Hematopoietic multipotent progenitor cell treated with erythropoietin and hydrocortisone succinate and interleukin-3 and kit ligand, for 8 days (in vitro differentiated cells): Measurements from ENCODE around the gene GSTM2.
"Not testable (repeated sequence)": the region's sequence is repeated elsewhere in the genome, so short reads cannot be mapped to it uniquely, and the experiment has no call there.

Source experiments
- DNase-seq: peaks from one replicate; pipeline ENCODE4 v3.0.0-alpha.2; 2015

Gene GSTM2

DNA sequence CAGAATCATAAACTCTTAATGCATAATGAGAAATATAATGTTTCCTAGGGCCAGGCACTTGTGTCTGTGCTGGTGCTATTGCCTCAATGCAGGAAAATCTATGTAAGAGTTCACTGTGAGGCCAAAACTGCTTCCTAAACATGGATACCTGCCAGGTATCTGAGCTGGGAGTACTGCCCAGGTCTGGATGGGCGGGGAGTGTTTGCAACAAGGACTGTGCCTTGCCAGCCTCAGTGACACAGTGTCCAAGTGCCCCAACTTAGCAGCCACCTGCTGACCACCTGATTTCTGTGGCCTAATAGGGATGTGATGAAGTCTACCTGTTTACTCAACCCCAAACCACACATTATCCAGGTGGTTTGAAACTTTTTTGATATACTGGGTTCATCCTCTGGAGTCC, 17.5 kb downstream of the GSTM2 start:
- DNase-seq = not testable (repeated sequence)

DNA sequence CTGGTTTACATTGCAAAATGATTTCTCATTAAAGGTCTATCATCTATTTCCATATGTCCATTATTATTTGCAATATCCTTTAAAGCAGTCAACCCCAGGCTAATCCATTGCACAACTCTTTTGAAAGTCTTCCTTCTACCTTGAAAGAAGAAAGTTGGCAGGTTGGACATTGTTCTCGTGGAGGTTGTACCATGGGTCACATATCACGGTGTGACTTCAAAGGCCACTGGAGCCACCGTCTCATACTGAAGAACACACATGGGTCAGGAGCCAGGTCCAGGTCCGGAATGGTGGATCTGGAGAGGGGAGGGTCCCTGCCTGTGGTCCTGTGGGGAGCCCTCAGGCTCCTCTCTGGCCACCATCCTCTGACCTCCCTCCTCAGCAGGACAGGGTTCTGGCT, 18.0 kb downstream of the GSTM2 start:
- DNase-seq = not testable (repeated sequence)

DNA sequence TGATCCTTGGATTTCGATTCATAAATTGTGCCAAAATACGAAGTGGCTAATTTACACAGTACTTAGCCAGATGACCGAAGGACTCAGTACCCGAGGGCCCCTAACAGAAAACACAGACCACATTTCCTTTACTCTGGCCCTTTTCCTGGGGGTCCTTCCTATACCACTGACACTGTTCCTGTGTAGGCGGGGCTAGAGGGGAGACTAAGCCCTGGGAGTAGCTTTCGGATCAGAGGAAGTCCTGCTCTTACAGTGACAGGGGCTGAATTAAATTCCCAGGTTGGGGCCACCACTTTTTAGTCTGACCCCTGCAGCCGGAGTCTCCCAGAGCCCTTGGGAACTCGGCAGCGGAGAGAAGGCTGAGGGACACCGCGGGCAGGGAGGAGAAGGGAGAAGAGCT, 19.3 kb downstream of the GSTM2 start:
- not testable (repeated sequence) for DNase-seq

DNA sequence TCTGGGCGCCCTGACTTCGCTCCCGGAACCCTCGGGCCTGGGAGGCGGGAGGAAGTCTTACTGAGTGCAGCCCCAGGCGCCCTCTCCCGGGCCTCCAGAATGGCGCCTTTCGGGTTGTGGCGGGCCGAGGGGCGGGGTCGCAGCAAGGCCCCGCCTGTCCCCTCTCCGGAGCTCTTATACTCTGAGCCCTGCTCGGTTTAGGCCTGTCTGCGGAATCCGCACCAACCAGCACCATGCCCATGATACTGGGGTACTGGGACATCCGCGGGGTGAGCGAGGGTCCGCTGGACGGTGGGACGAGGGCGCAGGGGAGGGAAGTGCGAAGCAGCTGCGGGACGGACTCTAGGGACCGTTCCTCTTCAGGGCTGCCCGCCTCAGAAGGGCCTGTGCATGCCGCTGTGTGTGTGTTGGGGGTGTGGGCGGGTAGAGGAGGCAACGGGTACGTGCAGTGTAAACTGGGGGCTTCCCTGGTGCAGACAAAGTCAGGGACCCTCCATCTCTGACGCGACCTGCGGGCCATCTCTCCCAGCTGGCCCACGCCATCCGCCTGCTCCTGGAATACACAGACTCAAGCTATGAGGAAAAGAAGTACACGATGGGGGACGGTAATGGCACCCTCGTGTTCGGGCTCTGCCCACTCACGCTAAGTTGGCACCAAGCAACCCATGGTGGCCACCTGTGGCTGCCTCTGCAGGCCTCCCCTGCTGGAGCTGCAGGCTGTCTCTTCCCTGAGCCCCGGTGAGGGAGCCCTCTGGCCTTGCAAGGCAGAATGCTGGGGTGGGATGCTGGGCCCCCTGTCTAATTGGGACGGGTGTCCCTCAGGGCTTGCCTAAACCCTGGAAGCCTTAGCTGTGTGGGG, 20.0 kb downstream of the GSTM2 start, which contains the start of gene GSTM1:
TSS of gene GSTM1 (plus strand) at position 177 of the 859 bp plus-strand sequence. CDS start at position 234, 57 bp downstream.
- DNase-seq = no peak

DNA sequence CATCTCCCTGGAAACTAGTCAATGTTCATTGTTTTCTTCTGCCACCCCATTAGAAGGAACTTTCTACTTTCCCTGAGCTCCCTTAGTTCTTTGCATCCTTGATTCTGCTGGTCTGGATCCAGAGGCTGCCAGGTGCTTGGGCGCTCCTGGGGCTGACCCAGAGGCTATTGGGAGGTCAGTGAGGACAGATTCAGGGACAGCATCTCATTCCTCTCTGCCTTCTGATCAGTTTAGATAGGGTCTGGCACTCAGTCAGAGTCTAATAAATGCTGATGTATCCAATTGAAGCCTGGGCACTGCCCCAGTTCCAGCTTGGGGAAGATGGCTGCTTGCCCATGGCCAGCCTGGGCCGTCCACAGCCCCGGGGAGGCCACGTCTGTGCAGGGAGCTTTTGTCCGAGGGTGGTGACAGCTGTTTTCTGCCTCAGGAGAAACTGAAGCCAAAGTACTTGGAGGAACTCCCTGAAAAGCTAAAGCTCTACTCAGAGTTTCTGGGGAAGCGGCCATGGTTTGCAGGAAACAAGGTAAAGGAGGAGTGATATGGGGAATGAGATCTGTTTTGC, 22.1 kb downstream of the GSTM2 start:
- DNase-seq = no peak

DNA sequence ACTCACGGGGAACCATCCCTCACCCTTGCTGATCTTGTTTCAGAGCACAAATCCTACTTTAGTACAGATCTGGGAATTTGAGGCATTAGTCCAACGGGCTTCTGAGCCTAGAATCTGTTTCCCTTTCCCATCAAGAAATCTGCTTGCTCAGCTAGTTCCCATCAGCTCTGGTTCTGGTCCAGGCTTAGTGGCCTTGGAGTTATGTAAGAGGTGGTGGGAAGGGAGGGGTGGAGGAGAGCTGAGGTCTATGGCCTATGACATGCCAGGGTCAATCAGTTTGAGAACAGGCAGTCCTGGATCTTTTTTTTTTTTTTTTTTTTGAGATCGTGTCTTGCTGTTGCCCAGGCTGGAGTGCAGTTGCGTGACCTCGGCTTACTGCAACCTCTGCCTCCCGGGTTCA, 23.9 kb downstream of the GSTM2 start:
- no peak for DNase-seq

DNA sequence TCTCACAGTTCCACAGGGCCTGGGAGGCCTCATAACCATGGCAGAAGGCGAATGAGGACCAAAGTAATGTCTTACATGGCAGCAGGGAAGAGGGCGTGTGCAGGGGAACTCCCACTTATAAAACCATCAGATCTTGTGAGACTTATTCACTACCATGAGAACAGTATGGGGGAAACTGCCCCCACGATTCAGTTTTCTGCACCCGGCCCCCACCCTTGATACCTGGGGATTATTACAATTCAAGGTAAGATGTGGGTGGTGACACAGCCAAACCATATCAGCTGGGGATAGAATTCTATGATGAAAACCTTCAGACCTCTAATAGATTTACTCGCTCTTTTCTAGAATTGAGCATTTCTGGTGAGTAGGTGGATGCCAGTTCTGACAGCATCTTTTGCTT, 26.5 kb downstream of the GSTM2 start:
- not testable (repeated sequence) for DNase-seq

DNA sequence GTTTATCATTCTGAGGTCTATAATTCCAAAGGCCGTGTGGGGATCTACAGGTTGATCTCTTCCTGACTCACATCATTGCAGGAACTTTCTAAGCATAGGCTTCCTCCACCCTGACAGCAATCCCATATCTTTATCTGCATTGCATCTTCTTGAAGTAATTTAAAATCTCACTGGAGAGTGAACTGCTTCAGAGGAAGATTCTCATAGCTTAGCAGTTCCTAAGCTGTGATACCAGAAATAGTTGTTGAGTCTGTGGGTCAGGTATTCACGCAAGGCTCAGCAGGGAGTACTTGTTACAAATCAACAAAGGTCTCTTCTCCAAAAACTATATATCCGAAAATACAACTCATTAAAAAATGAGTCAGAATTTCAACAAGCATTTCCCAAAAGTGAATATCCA, 27.3 kb downstream of the GSTM2 start:
- DNase-seq = not testable (repeated sequence)

DNA sequence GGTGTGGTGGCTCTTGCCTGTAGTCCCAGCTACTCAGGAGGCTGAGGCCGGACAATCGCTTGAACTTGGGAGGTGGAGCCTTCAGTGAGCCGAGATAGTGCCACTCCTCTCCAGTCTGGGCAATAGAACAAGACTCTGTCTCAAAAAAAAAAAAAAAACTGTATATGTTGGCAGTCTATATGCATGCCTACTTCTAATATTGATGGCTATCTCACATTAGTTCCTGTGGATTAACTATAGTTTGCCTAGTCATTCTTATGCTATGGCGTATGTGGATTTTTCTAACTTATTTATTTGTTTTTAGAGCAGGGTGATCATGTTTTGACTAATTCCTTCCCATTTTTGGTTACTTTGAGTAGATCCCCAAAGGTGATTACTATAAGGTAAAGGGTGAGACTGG, 29.2 kb downstream of the GSTM2 start:
- no peak for DNase-seq

DNA sequence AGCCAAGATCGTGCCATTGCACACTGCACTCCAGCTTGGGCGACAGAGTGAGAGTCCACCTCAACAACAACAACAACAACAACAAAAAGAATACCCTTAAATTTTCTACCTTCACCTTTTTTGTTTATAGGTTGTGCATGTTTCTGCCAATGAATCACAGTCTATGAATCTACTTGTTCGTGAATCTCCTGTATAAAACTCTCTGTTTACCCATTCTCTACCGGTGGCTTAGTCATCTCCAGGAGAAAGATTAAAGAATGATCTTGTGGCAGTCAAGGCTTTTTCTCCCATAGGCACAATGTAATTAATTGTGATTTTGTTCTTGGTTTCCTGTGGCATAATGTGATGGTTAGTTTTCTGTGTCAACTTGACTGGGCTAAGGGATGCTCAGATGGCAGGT, 30.0 kb downstream of the GSTM2 start:
- DNase-seq = not testable (repeated sequence)

DNA sequence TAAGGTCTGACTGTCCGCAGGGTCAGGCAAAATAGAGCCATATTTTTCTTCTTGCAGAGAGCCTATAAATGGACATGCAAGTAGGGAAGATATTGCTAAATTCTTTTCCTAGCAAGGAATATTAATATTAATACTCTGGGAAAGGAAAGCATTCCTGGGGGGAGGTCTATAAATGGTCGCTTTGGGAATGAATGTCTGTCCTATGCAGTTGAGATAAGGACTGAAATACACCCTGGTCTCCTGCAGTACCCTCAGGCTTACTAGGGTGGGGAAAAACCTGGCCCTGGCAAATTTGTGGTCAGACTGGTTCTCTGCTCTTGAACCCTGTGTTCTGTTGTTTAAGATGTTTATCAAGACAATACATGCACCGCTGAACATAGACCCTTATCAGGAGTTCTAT, 35.1 kb downstream of the GSTM2 start:
- DNase-seq = not testable (repeated sequence)

DNA sequence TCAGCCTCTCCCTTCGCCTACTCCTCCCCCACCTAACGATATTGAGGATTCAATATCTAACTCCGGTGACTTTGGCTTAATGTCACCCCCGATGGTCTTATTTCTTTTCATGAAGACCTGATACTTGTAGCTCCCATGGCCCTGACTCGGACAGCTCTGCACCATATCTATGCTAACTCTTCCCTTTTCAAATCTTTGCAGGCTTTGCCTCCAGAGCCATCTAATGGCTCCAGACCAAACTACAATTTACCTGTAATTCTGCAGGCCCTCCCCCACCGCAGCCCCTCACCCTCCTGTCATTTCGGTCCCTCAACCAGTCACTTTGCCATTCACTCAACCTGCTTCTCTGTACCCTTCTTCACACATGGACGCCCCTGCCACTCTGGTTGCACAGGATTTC, 36.3 kb downstream of the GSTM2 start:
- no peak for DNase-seq

DNA sequence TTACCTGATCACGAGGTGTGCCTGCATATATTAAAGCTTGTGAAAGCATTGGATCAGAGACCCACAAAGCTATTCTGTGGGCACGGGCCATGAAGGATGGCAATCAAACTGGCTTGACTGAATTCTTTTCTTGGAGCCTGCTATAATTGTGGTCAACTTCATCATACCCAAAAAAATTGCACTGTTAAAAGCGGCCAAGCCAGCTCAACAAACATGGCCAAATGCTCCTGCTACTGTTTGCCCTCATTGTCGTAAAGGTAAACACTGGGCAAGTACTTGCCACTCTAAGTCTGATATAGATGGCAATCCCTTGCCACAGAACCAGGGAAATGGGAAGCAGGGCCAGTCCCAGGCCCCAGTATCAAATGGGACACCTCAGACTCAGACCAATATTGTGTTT, 37.6 kb downstream of the GSTM2 start:
- no peak for DNase-seq

DNA sequence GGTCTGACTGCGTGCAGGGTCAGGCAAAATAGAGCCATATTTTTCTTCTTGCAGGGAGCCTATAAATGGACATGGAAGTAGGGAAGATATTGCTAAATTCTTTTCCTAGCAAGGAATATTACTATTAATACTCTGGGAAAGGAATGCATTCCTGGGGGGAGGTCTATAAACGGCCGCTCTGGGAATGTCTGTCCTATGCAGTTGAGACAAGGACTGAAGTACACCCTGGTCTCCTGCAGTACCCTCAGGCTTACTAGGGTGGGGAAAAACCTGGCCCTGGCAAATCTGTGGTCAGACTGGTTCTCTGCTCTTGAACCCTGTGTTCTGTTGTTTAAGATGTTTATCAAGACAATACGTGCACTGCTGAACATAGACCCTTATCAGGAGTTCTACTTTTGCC, 41.1 kb downstream of the GSTM2 start:
- DNase-seq = not testable (repeated sequence)

DNA sequence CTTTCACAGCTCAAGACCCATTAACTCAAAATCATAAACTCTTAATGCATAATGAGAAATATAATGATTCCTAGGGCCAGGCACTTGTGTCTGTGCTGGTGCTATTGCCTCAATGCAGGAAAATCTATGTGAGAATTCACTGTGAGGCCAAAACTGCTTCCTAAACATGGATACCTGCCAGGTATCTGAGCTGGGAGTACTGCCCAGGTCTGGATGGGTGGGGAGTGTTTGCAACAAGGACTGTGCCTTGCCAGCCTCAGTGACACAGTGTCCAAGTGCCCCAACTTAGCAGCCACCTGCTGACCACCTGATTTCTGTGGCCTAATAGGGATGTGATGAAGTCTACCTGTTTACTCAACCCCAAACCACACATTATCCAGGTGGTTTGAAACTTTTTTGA, 42.0 kb downstream of the GSTM2 start:
- not testable (repeated sequence) for DNase-seq

DNA sequence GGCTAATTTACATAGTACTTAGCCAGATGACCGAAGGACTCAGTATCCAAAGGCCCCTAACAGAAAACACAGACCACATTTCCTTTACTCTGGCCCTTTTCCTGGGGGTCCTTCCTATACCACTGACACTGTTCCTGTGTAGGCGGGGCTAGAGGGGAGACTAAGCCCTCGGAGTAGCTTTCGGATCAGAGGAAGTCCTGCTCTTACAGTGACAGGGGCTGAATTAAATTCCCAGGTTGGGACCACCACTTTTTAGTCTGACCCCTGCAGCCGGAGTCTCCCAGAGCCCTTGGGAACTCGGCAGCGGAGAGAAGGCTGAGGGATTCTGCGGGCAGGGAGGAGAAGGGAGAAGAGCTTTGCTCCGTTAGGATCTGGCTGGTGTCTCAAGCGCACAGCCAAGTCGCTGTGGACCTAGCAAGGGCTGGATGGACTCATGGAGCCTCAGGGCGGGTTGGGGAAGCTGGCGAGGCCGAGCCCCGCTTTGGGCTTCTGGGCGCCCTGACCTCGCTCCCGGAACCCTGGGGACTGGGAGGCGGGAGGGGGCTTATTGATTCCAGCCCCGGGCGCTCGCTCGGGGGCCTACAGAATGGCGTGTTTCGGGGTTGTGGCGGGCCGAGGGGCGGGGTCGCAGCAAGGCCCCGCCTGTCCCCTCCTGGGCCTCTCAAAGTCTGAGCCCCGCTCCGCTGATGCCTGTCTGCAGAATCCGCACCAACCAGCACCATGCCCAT, 43.9 kb downstream of the GSTM2 start, which contains the start of gene GSTM5:
TSS of gene GSTM5 (plus strand) at position 659 of the 728 bp plus-strand sequence. CDS start at position 721, 62 bp downstream.
- not testable (repeated sequence) for DNase-seq

DNA sequence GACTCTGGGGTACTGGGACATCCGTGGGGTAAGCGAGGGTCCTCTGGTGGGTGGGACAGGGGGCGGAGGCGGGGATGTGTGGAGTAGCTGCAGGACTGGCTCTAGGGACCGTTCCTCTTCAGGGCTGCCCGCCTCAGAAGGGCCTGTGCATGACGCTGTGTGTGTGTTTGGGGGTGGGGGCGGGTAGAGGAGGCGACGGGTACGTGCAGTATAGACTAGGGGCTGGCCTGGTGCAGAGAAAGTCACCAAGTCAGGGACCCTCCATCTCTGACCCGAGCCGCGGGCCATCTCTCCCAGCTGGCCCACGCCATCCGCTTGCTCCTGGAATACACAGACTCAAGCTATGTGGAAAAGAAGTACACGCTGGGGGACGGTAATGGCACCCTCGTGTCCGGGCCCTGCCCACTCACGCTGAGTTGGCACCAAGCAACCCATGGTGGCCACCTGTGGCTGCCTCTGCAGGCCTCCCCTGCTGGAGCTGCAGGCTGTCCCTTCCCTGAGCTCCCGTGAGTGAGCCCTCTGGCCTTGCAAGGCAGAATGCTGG, 44.5 kb downstream of the GSTM2 start:
- no peak for DNase-seq

DNA sequence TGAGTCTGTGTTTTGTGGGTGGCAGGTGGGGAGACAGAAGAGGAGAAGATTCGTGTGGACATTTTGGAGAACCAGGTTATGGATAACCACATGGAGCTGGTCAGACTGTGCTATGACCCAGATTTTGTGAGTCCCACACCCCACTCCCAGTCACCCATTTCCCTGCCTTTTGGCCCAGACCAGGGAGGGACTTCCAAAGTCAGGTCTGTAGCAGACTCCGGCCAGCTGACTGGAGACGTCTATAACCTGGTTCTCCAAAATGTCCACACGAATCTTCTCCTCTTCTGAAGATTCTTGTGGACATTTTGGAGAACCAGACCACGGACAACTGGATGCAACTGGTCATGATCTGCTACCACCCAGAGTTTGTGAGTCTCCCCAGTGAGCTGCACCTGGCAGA, 45.8 kb downstream of the GSTM2 start:
- DNase-seq = peak; percentile 0

DNA sequence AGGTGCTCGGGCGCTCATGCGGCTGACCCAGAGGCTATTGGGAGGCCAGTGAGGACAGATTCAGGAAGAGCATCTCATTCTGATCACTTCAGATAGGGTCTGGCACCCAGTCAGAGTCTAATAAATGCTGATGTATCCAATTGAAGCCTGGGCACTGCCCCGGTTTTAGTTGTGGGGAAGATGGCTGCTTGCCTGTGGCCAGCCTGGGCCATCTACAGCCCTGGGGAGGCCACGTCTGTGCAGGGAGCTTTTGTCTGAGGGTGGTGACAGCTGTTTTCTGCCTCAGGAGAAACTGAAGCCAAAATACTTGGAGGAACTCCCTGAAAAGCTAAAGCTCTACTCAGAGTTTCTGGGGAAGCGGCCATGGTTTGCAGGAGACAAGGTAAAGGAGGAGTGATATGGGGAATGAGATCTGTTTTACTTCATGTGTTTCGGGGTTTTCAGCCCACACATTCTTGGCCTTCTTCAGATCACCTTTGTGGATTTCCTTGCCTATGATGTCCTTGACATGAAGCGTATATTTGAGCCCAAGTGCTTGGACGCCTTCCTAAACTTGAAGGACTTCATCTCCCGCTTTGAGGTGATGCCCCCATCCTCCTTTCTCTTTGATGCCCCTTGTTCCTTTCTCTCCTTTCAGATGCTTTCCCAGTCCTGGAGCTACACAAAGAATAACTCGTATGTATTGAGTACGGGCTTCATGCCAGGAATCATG, 47.0 kb downstream of the GSTM2 start:
- DNase-seq = peak; percentile 1

DNA sequence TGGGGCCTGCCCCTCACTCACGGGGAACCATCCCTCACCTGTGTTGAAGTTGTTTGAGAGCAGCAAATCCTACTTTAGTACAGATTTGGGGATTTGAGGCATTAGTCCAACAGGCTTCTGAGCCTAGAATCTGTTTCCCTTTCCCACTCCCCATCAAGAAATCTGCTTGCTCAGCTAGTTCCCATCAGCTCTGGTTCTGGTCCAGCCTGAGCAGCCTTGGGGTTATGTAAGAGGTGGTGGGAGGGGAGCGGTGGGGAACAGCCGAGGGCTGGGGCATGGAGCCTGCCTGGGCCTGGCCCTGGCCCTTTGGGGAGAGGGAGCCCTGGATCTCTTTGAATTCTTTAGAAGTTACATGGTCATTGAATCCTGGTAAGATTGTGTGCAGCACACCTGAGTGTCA, 48.3 kb downstream of the GSTM2 start:
- no peak for DNase-seq

DNA sequence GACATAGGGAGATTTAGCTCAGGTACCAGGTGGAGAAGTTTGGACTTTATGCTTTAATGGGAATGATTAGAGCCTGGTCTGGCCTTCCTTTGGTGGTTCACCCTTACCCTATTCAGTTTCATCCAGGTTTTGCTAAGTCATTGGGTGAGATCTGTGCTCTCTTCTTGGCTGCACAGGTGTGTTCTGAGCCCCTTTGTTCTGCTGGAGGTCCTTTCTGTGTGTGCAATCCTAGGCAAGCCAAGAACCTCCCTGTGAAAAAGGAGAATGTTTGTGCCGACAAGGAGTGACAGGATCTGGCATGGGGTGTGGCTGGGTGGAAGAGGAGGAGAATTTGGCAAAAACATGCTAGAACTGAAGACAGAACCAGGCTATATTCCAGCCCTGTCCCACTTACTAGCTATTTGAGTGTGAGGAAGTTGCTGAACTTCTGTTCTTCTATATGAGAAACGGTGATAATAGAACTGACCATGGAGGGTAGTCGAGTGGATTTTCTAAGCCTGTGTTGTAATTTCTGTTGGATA, 48.8 kb downstream of the GSTM2 start:
- DNase-seq = no peak

DNA sequence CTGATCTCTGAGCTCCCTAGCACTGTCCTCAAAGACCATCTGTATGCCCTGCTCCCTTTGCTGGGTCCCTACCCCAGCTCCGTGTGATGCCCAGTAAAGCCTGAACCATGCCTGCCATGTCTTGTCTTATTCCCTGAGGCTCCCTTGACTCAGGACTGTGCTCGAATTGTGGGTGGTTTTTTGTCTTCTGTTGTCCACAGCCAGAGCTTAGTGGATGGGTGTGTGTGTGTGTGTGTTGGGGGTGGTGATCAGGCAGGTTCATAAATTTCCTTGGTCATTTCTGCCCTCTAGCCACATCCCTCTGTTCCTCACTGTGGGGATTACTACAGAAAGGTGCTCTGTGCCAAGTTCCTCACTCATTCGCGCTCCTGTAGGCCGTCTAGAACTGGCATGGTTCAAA, 49.9 kb downstream of the GSTM2 start:
- no peak for DNase-seq
